DMS 273 treated with DMSO at 0.1 percent for 48 hours (cell line): ENCODE results near the gene TTC24.

Experiments
- DNase-seq: peaks from one replicate; lab custom pipeline; 2025; lab: John Stamatoyannopoulos, UW

Gene TTC24

GRCh38 chr1:156554971-156555370 lies 24.6 kb upstream of the TTC24 start:
- DNase-seq = no peak

DNA sequence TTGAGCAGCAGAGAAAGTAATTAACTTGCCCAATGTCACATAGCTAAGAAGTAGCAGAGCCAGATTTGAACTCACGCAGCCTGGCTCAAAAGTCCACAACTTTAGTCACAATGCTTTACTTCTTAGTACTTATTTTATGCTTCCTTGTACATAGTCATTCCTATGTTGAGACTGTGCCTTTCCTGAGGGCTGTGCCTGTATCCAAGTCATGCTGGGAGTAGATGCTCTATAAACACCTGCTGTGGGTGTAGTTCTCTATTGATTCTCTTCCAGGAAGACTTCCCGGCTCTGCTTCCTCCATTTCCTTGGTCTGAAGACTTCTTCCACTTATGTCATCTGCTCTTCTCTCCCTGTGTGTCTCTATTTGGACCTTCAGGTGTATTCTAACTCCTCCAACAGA lies 23.8 kb upstream of the TTC24 start:
- no peak for DNase-seq

GRCh38 chr1:156556354-156556753 lies 23.2 kb upstream of the TTC24 start:
- no peak for DNase-seq

GRCh38 chr1:156559086-156559796 lies 20.3 kb upstream of the TTC24 start:
- DNase-seq = no peak

DNA sequence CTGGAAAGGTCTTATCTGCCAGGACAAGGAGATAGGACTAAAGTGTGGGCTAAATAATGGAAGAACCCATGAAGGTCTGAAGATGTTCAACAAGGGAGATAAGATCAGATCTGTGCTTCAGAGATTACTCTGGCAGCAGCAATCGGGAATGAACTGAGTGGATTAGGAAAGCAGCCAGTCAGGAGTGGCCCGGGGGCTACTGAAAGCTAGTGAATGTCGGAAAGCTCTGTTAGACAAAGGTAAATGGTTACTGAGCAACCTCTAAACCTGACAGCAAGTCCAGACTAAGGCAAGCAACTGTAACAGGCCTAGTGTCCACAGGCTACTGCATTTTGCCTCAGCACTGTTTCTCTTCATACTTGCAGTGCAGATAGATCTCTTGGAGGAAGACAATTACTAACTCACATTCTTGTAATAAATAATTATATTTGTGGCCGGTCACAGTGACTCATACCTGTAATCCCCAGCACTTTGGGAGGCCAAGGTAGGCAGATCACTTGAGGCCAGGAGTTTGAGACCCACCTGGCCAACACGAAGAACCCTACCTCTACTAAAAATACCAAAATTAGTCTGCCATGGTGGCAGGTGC lies 19.6 kb upstream of the TTC24 start:
- no peak for DNase-seq

GRCh38 chr1:156560585-156561163 lies 18.8 kb upstream of the TTC24 start:
- DNase-seq = no peak

GRCh38 chr1:156565519-156565918 lies 14.0 kb upstream of the TTC24 start:
- no peak for DNase-seq

- DNase-seq = no peak
Measured at GRCh38 chr1:156566436-156566835, 13.1 kb upstream of the TTC24 start.

- DNase-seq = no peak
Measured at GRCh38 chr1:156571261-156571852, 8.2 kb upstream of the TTC24 start.

GRCh38 chr1:156571919-156572662 lies 7.4 kb upstream of the TTC24 start, which contains the start of gene IQGAP3:
IQGAP3 (minus strand) TSS chr1:156572565; CDS start chr1:156572529, 36 bp downstream.
- DNase-seq = peak; percentile 48

- no peak for DNase-seq
Measured at GRCh38 chr1:156572663-156573018, 6.9 kb upstream of the TTC24 start.

- DNase-seq = no peak
Measured at GRCh38 chr1:156574039-156574633, 5.4 kb upstream of the TTC24 start.

DNA sequence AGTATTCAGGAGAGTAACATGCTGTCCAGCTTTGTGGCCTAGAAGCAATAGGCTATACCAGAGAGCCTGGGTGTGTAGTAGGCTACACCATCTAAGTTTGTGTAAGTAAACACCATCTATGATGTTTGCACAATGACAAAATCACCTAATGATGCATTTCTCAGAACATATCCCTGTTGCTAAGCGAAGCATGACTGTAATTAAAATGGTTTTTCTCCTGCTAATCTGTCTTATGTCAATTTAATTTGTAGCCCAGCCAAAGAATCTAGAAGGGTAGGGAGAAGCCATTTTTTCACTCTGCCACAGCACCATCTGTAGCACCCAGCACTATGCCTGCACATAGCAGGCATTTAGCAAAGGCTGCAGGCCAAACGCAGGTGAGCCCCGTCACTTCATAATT lies 2.0 kb upstream of the TTC24 start:
- DNase-seq = no peak

DNA sequence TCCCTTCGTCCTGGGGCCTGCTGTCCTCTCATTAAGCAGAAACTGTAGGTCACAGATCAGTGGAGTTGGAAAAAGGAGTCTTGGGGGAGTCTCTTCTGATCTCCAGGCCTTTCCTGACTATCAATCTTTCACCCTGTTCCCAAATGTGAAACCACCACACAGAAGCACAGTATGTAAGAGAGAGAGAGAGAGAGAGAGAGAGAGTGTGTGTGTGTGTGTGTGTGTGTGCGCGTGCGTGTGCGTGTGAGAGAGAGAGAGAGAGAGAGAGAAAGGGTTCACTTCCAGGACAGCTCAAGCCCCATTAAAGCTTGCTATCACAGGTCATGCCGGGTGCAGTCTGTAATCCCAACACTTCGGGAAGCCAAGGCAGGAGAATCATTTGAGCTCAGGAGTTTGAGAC lies 1.5 kb upstream of the TTC24 start:
- no peak for DNase-seq

DNA sequence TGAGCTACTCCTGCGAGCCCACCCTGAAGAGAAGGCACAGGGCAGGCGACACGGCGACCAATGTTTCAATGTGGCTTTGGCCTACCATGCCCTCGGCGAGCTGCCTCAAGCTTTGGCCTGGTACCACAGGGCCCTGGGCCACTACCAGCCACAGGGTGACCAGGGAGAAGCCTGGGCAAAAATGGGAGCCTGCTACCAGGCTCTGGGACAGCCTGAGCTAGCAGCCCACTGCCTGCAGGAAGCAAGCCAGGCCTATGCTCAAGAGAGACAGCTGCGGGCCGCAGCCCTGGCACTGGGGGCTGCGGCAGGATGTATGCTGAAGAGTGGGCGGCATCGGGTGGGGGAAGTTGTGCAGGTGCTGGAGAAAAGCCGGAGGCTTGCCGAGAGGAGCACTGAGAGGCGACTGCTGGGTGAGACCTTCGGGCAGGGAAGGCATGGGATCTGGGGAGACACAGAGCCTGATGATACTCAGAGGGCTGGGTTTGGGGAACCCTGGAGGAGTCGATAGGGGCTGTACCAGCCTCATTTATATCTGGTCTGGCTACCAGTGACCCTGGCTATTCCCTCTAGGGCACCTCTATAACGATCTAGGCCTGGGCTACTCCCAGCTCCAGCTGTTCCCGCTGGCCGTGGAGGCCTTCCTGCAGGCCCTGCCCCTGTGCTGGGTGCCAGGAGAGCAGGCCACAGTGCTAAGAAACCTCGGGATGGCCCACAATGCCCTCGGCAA lies 2.3 kb downstream of the TTC24 start:
- no peak for DNase-seq

GRCh38 chr1:156582388-156583017 lies 3.0 kb downstream of the TTC24 start:
- no peak for DNase-seq

- DNase-seq = peak; percentile 34
Measured at GRCh38 chr1:156583821-156584622, 4.5 kb downstream of the TTC24 start.

- DNase-seq = no peak
Measured at GRCh38 chr1:156584813-156585212, 5.3 kb downstream of the TTC24 start.

DNA sequence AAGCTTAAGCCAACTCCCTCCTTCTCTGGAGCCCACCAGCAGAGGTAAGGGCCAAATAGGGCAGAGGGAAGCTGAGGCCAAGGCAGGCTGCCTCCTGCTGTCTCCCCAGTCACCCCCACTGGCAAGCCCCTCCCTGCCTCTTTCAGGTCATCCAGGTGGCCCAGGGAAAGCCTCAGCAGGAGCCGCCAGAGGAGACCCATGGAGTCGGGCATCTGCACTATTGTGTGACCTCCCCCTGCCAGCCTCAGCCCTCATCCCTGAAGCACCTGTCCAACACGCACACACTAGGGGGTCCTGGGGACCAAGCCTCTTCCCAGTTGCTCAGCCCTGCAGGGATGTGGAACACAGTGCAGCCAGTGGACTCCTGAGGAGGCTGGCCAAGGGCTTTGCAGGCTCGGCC lies 6.8 kb downstream of the TTC24 start:
- DNase-seq = no peak

GRCh38 chr1:156586892-156587477 lies 7.5 kb downstream of the TTC24 start:
- DNase-seq = no peak
